Measurements from ENCODE around the gene GPR135.

The GPR135 gene

GRCh38 chr14:59465316-59466135 lies at the start of gene GPR135:
TSS of gene GPR135 (minus strand) at chr14:59465380. CDS start at chr14:59465226, 154 bp downstream.
- no peak for DNase-seq (ENCODE audit: low spot score)

GRCh38 chr14:59511916-59512575 lies 46.9 kb upstream of the GPR135 start:
- DNase-seq (ENCODE audit: low spot score): no peak

- no peak for DNase-seq (ENCODE audit: low spot score)
These were observed 45.8 kb upstream of the GPR135 start for GRCh38 chr14:59510966-59511365.

- no peak for DNase-seq (ENCODE audit: low spot score)
These were observed 44.8 kb upstream of the GPR135 start for GRCh38 chr14:59510001-59510400.

GRCh38 chr14:59509101-59509500 lies 43.9 kb upstream of the GPR135 start:
- no peak for DNase-seq (ENCODE audit: low spot score)

- DNase-seq (ENCODE audit: low spot score): no peak
These were observed 42.5 kb upstream of the GPR135 start for GRCh38 chr14:59507752-59508103.

- DNase-seq (ENCODE audit: low spot score): peak; percentile 55
These were observed 42.0 kb upstream of the GPR135 start for GRCh38 chr14:59507063-59507751.

GRCh38 chr14:59503256-59503655 lies 38.1 kb upstream of the GPR135 start:
- no peak for DNase-seq (ENCODE audit: low spot score)

- no peak for DNase-seq (ENCODE audit: low spot score)
These were observed 35.6 kb upstream of the GPR135 start for GRCh38 chr14:59500732-59501131.

GRCh38 chr14:59492384-59492783 lies 27.2 kb upstream of the GPR135 start:
- DNase-seq (ENCODE audit: low spot score): no peak

- DNase-seq (ENCODE audit: low spot score): no peak
These were observed 25.6 kb upstream of the GPR135 start for GRCh38 chr14:59490756-59491155.

GRCh38 chr14:59484639-59485175 lies 19.5 kb upstream of the GPR135 start:
- DNase-seq (ENCODE audit: low spot score): no peak

GRCh38 chr14:59483819-59484638 lies 18.8 kb upstream of the GPR135 start, which contains the start of the genes JKAMP and L3HYPDH:
TSS of gene JKAMP (plus strand) at chr14:59484517. CDS start at chr14:59484590, 73 bp downstream.
TSS of gene L3HYPDH (minus strand) at chr14:59484408. CDS start at chr14:59484316, 92 bp downstream.
- DNase-seq (ENCODE audit: low spot score): peak; percentile 95

- DNase-seq (ENCODE audit: low spot score): peak; percentile 20
These were observed 18.2 kb upstream of the GPR135 start for GRCh38 chr14:59483363-59483762.

- peak; percentile 41 for DNase-seq (ENCODE audit: low spot score)
These were observed 17.6 kb upstream of the GPR135 start for GRCh38 chr14:59482541-59483331.

GRCh38 chr14:59481871-59482540 lies 16.8 kb upstream of the GPR135 start:
- no peak for DNase-seq (ENCODE audit: low spot score)

GRCh38 chr14:59481407-59481806 lies 16.2 kb upstream of the GPR135 start:
- DNase-seq (ENCODE audit: low spot score): no peak

GRCh38 chr14:59480166-59480565 lies 15.0 kb upstream of the GPR135 start:
- no peak for DNase-seq (ENCODE audit: low spot score)

GRCh38 chr14:59478540-59478939 lies 13.4 kb upstream of the GPR135 start:
- no peak for DNase-seq (ENCODE audit: low spot score)

GRCh38 chr14:59475709-59476108 lies 10.5 kb upstream of the GPR135 start:
- DNase-seq (ENCODE audit: low spot score): no peak

All from pons (tissue), 1 donor.